Fibroblast of lung (primary cell): ENCODE data around the gene ZNF443.

ENCODE experiments used
- CTCF ChIP-seq, 2 donors: IDR thresholded peaks in 1 of 2; conservative IDR thresholded peaks in 1 of 2; 1 replicate in 1 of 2; 2 replicates in 1 of 2; pipeline ENCODE4 v1.5.1; 2011 to 2012; ENCODE audit warnings: low read length in 2 of 2, control low read depth in 1 of 2, inconsistent platforms in 1 of 2, low read depth in 1 of 2, mild to moderate bottlenecking in 1 of 2
- EZH2 ChIP-seq: IDR thresholded peaks from 2 replicates; pipeline ENCODE4 v1.5.1; 2012; ENCODE audit warnings: low read length, control low read depth, mild to moderate bottlenecking; ENCODE audit errors: missing control alignments

- TF ChIP-seq EZH2 (no peak), CTCF (conservative IDR thresholded peaks at IDR 0.05 in 1 of 2, IDR thresholded peaks at IDR 0.05 in 1 of 2; ENCODE audit: low read depth in 1 of 2, low read length in 2 of 2) (no peak)
Observed at GRCh38 chr19:12380444-12380737, 60.4 kb downstream of the ZNF443 start.
